OCI-LY3 (cell line): ENCODE data around the gene ZNF460.

ENCODE experiments used
- CTCF ChIP-seq: fragments of 200-600, 300-600 bp; sonication (generic); IDR thresholded peaks from 2 replicates; pipeline ENCODE4 v1.5.1; 2014; ENCODE audit warnings: antibody characterized with exemption, low read length, low read depth
- EZH2phosphoT487 ChIP-seq: fragments of 200-600 bp; shearing (Covaris generic); IDR thresholded peaks from 2 replicates; pipeline ENCODE4 v1.6.1; 2018; ENCODE audit warnings: antibody characterized with exemption, mixed run types, low read depth

- TF ChIP-seq CTCF: no peak
- no peak for TF ChIP-seq EZH2phosphoT487
These were observed 33.9 kb downstream of the ZNF460 start for GRCh38 chr19:57314146-57314545.
